Neuron (in vitro differentiated cells): Measurements from ENCODE around the gene CRYBB3.

Experiments
- H2AFZ ChIP-seq: one replicate; pipeline ENCODE4 v1.6.1; 2013; ENCODE audit warnings: low read depth, mild to moderate bottlenecking, inconsistent platforms, low read length, moderate library complexity
- H3K27me3 ChIP-seq: one replicate; pipeline ENCODE4 v1.6.1; 2013; ENCODE audit warnings: low read length; ENCODE audit not compliant: insufficient read depth
- H3K36me3 ChIP-seq: one replicate; pipeline ENCODE4 v1.6.1; 2013; ENCODE audit warnings: low read length; ENCODE audit not compliant: insufficient read depth
- H3K4me1 ChIP-seq: one replicate; pipeline ENCODE4 v1.6.1; 2013; ENCODE audit warnings: low read length; ENCODE audit not compliant: insufficient read depth
- H3K4me3 ChIP-seq: 2 replicates; pipeline ENCODE4 v1.5.1; 2013; ENCODE audit warnings: mild to moderate bottlenecking, low read length, moderate library complexity
- H3K9me3 ChIP-seq: one replicate; pipeline ENCODE4 v1.6.1; 2013; ENCODE audit warnings: low read length

The CRYBB3 gene

GRCh38 chr22:25199731-25200520 is at the start of gene CRYBB3:
TSS of gene CRYBB3 (plus strand) at chr22:25199858. CDS start at chr22:25201397, 1,539 bp downstream.
- Histone ChIP-seq H3K9me3 (no peaks in the 10 kb centered on the region), H3K4me3 (no peak within 1 kb of the TSS), H2AFZ (no peak within 1 kb of the TSS), H3K4me1 (peaks cover 20% of the 10 kb centered on the region), H3K36me3 (no peaks in the 10 kb centered on the region), H3K27me3 (no peaks in the 10 kb centered on the region)

GRCh38 chr22:25153961-25154666 is 45.5 kb upstream of the CRYBB3 start:
- H3K36me3 ChIP-seq = no peaks in the 10 kb centered on the region
- H3K4me3 ChIP-seq = no peak overlapping the region
- no peaks in the 10 kb centered on the region for H3K9me3 ChIP-seq
- no peak overlapping the region for H2AFZ ChIP-seq
- H3K4me1 ChIP-seq = no peaks in the 10 kb centered on the region
- H3K27me3 ChIP-seq = no peaks in the 10 kb centered on the region

GRCh38 chr22:25154667-25154999 is 45.0 kb upstream of the CRYBB3 start:
- no peaks in the 10 kb centered on the region for H3K9me3 ChIP-seq

GRCh38 chr22:25156736-25157135 is 42.9 kb upstream of the CRYBB3 start:
- Histone ChIP-seq H3K36me3 (no peaks in the 10 kb centered on the region), H3K9me3 (no peaks in the 10 kb centered on the region), H3K4me3 (no peak overlapping the region), H3K4me1 (no peaks in the 10 kb centered on the region), H2AFZ (no peak overlapping the region), H3K27me3 (no peaks in the 10 kb centered on the region)

More at GRCh38 chr22:25154667-25154999, 45.0 kb upstream of the CRYBB3 start:
- Histone ChIP-seq H3K4me1 (no peaks in the 10 kb centered on the region), H2AFZ (no peak overlapping the region), H3K4me3 (no peak overlapping the region), H3K36me3 (no peaks in the 10 kb centered on the region), H3K27me3 (no peaks in the 10 kb centered on the region)

GRCh38 chr22:25159028-25159427 is 40.6 kb upstream of the CRYBB3 start:
- Histone ChIP-seq H3K27me3 (no peaks in the 10 kb centered on the region), H2AFZ (no peak overlapping the region), H3K4me1 (no peaks in the 10 kb centered on the region)

GRCh38 chr22:25160120-25160996 is 39.3 kb upstream of the CRYBB3 start:
- no peak overlapping the region for H2AFZ ChIP-seq
- H3K36me3 ChIP-seq = no peaks in the 10 kb centered on the region
- H3K4me1 ChIP-seq = no peaks in the 10 kb centered on the region
- H3K9me3 ChIP-seq = no peaks in the 10 kb centered on the region
- H3K27me3 ChIP-seq = no peaks in the 10 kb centered on the region
- H3K4me3 ChIP-seq = no peak overlapping the region

More at GRCh38 chr22:25159028-25159427, 40.6 kb upstream of the CRYBB3 start:
- Histone ChIP-seq H3K9me3 (no peaks in the 10 kb centered on the region), H3K4me3 (no peak overlapping the region), H3K36me3 (no peaks in the 10 kb centered on the region)

GRCh38 chr22:25161017-25161915 is 38.4 kb upstream of the CRYBB3 start:
- Histone ChIP-seq H3K36me3 (no peaks in the 10 kb centered on the region), H3K9me3 (no peaks in the 10 kb centered on the region), H3K4me3 (no peak overlapping the region), H3K27me3 (no peaks in the 10 kb centered on the region), H3K4me1 (no peaks in the 10 kb centered on the region), H2AFZ (no peak overlapping the region)

GRCh38 chr22:25161916-25162530 is 37.6 kb upstream of the CRYBB3 start:
- Histone ChIP-seq H3K27me3 (no peaks in the 10 kb centered on the region), H3K36me3 (no peaks in the 10 kb centered on the region), H2AFZ (no peak overlapping the region), H3K4me1 (no peaks in the 10 kb centered on the region), H3K4me3 (no peak overlapping the region), H3K9me3 (no peaks in the 10 kb centered on the region)

GRCh38 chr22:25162561-25162960 is 37.1 kb upstream of the CRYBB3 start:
- Histone ChIP-seq H2AFZ (no peak overlapping the region), H3K9me3 (no peaks in the 10 kb centered on the region), H3K27me3 (no peaks in the 10 kb centered on the region), H3K4me3 (no peak overlapping the region), H3K4me1 (no peaks in the 10 kb centered on the region), H3K36me3 (no peaks in the 10 kb centered on the region)

- Histone ChIP-seq H3K36me3 (no peaks in the 10 kb centered on the region), H3K4me1 (no peaks in the 10 kb centered on the region), H3K27me3 (no peaks in the 10 kb centered on the region), H3K4me3 (no peak overlapping the region), H3K9me3 (no peaks in the 10 kb centered on the region), H2AFZ (no peak overlapping the region)
Measured at GRCh38 chr22:25165785-25166184, 33.9 kb upstream of the CRYBB3 start.

- Histone ChIP-seq H3K4me3 (no peak overlapping the region), H3K4me1 (no peaks in the 10 kb centered on the region), H3K27me3 (no peaks in the 10 kb centered on the region), H2AFZ (no peak overlapping the region), H3K36me3 (no peaks in the 10 kb centered on the region), H3K9me3 (no peaks in the 10 kb centered on the region)
Measured at GRCh38 chr22:25166266-25167040, 33.2 kb upstream of the CRYBB3 start.
